ENCODE results near the gene ZNF33A.
"Not testable (repeated sequence)": the region's sequence is repeated elsewhere in the genome, so short reads cannot be mapped to it uniquely, and the experiment has no call there.

DNA sequence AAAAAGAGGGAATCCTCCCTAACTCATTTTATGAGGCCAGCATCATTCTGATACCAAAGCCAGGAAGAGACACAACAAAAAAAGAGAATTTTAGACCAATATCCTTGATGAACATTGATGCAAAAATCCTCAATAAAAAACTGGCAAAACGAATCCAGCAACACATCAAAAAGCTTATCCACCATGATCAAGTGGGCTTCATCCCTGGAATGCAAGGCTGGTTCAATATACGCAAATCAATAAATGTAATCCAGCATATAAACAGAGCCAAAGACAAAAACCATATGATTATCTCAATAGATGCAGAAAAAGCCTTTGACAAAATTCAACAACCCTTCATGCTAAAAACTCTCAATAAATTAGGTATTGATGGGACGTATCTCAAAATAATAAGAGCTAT lies 11.6 kb upstream of the ZNF33A start:
- TF ChIP-seq, protein P1, sequence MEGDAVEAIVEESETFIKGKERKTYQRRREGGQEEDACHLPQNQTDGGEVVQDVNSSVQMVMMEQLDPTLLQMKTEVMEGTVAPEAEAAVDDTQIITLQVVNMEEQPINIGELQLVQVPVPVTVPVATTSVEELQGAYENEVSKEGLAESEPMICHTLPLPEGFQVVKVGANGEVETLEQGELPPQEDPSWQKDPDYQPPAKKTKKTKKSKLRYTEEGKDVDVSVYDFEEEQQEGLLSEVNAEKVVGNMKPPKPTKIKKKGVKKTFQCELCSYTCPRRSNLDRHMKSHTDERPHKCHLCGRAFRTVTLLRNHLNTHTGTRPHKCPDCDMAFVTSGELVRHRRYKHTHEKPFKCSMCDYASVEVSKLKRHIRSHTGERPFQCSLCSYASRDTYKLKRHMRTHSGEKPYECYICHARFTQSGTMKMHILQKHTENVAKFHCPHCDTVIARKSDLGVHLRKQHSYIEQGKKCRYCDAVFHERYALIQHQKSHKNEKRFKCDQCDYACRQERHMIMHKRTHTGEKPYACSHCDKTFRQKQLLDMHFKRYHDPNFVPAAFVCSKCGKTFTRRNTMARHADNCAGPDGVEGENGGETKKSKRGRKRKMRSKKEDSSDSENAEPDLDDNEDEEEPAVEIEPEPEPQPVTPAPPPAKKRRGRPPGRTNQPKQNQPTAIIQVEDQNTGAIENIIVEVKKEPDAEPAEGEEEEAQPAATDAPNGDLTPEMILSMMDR (conservative IDR thresholded peaks at IDR 0.05), result not testable (repeated sequence)
- TF ChIP-seq EZH2 (IDR thresholded peaks at IDR 0.05; ENCODE audit: low read depth), result not testable (repeated sequence)

All from PC-9 (cell line).